22Rv1 (cell line): ENCODE data around the gene NSD1.

Source experiments
- H3K27ac ChIP-seq: fragments of 450-650 bp; 2 replicates; pipeline ENCODE4 v1.5.1; 2017
- ZFX ChIP-seq: fragments of 450-650 bp; IDR thresholded peaks from 2 replicates; pipeline ENCODE4 v1.6.1; 2017; ENCODE audit warnings: antibody characterized with exemption, borderline replicate concordance
- TF ChIP-seq, protein P1 (sequence below): fragments of 450-650 bp; IDR thresholded peaks from 2 replicates; pipeline ENCODE4 v1.5.1; 2017; ENCODE audit warnings: mild to moderate bottlenecking

The NSD1 gene

DNA sequence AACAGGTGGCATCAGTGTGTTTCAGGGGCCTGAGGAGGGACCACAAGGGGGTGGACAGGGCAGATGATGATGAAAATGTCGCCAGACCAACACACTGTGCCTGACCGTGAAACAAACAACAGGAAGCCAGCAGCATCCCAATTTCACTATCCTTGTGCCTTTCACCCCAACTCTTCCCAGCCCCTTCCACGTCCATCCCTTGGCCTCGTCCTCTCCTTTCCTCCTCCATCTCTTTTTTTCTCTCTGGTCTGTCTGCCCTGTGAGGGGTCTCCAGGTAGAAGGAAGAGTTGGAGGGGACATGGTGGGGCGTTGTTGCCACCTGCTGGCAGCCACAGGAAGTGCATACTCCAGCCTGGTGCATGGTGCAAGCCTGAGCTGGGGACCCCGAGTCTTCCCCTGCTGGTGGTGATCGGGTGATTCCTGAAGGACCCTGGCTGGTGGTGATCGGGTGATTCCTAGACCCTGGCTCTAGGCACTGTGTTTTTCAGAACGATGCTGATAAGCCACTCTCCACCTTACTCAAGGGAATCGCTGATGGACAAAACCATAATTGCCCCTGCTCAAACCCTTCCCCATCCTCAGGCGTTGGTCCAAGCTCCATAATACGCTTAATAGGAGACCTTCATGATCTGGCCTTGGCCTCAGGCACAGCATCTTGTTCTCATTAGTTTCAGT is 21.7 kb upstream of the NSD1 start:
- H3K27ac ChIP-seq: no peak overlapping the region
- TF ChIP-seq, protein P1, sequence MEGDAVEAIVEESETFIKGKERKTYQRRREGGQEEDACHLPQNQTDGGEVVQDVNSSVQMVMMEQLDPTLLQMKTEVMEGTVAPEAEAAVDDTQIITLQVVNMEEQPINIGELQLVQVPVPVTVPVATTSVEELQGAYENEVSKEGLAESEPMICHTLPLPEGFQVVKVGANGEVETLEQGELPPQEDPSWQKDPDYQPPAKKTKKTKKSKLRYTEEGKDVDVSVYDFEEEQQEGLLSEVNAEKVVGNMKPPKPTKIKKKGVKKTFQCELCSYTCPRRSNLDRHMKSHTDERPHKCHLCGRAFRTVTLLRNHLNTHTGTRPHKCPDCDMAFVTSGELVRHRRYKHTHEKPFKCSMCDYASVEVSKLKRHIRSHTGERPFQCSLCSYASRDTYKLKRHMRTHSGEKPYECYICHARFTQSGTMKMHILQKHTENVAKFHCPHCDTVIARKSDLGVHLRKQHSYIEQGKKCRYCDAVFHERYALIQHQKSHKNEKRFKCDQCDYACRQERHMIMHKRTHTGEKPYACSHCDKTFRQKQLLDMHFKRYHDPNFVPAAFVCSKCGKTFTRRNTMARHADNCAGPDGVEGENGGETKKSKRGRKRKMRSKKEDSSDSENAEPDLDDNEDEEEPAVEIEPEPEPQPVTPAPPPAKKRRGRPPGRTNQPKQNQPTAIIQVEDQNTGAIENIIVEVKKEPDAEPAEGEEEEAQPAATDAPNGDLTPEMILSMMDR: peak; percentile 94
- no peak for TF ChIP-seq ZFX

DNA sequence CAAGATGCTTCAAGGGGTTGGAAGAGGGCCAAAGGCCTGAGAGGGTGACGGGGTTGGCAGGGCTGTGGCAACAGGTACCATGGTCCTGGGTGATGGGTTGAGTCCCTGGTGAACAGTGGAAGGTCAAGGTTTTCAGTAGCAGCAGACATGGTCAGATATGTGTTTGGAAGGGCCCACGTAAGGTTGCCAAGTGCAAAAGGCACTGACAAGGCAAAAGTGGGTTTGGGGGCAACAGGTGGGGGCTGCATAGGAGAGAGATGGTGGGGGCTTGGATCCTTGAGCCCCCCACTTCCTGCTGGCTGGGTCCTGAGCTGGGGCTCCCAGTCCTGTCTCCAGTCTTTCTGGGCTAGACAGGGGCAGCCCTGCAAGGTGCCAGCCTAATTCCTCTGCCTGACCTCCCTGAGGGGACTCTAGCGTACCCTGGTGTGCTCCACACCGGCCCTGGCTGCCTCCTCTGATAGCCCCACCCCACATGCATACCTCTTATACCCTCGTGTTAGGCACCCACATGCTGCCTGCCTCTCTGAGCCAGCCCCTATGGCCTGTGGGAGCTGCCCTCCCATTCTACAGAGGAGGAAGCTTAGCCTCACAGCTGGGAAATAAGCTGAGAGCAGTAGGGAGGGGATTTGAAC is 20.9 kb upstream of the NSD1 start:
- no peak overlapping the region for H3K27ac ChIP-seq
- TF ChIP-seq, protein P1: no peak
- no peak for TF ChIP-seq ZFX

DNA sequence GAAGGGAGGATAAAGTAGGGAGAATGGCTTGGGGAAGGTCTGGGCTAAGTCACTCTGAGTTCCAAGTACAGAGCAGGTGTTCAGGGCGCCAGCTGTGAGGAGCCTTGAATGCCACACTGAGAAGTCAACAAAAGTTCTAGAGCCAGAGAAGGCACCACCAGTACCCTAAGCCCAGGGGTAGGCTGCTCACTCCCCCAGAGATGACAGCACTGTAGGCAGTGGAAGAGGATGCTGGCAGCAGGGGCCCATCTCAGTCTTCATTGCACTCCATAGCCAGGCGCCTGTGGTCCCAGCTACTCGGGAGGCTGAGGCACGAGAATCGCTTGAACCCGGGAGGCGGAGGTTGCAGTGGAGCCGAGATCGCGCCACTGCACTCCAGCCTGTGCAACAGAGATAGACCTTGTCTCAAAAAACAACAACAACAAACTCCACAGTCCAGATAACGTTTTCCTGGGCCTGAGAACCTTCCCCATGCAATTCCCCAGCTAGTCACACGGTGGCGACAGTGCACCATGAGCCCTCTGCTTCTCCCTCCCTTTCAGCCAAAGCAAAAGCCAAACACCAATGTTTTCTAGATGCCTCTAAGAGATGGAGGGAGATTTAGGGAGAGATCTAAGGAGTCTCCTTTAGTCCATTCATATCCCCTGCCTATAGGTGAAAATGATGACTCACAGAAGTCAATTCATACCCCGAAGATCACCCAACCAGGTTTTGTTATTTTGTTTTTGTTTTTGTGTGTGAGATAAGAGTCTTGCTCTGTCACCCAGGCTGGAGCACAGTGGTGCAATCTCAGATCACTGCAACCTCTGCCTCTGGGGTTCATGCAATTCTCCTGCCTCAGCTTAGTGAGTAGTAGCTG is 19.8 kb upstream of the NSD1 start:
- no peak overlapping the region for H3K27ac ChIP-seq
- TF ChIP-seq, protein P1: peak; percentile 98
- no peak for TF ChIP-seq ZFX

DNA sequence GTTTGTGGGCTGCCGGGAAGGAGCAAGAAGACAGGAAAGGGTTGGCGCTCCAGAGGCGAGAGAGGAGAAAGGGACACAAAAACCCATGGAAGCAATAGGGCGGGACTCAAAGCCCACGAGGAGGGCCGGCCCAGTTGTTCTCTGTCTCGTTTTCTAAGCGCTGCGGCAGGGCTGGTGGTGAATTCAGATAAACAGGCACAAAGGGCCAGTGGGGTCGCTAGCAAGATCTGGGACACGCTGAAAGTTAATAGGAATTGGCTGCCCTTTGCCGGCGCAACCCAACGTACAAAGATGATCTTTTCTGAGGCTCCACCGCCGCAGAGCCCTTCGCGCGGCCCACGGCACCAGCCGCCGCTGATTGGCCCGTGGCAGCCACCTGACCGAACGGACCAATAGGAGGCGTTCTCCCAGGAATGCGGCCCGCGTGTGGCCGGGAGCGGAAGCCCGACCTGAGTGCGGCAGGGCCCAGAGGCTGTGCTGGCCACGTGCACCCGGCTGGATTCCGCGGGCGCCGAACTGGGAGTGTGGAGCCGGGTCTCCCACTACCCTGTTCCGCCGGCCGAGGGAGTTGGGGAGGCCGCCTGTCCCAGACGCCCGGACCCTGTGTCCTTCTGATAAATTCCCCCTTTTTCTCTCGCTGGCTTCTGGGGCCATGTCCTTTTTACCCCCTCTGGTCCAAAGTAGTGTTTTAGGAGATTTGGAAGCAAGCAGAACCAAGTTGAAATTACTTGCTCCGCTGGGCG is 16.8 kb upstream of the NSD1 start:
- TF ChIP-seq, protein P1: no peak
- TF ChIP-seq ZFX: no peak
- H3K27ac ChIP-seq: no peak overlapping the region

DNA sequence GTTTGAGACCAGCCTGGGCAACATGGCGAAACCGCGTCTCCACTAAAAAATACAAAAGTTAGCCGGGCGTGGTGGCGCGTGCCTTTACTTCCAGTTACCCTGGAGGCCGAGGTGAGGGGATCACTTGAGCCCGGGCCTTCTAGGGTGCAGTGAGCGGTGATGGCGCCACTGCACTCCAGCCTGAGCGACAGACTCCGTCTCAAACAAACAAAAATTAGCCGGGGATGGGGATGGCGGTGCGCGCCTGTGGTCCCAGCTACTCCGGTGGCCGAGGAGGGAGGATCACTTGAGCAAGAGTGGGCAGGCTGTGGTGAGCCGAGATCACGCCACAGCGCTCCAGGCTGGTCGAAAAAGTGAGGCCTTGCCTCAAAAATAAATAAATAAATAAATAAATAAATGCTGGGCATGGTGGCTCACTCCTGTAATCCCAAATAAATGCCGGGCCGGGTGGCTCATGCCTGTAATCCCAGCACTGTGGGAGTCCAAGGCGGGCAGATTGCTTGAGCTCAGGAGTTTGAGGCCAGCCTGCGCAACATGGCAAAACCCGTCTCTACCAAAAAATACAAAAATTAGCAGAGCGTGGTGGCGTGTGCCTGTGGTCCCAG is 16.0 kb upstream of the NSD1 start:
- H3K27ac ChIP-seq: no peak overlapping the region
- no peak for TF ChIP-seq ZFX
- TF ChIP-seq, protein P1: no peak

DNA sequence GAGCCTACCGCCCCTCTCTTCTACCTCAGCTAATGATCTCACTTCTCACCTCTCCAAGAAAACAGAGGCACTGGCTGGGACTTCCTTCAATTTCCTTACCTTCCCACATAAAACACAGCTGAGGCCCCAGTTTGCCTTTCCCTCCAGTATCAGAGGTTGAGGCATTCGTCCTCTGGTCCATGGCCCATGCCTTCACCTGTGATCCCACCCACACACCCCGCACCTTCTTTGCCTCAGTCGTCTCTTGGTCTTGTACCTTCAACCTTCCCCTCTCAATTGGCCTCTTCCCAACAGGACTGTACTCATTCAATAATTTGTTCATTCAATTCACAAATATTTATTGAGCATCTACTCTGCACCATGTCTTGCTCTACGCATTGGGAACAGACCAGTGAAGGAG is 11.0 kb upstream of the NSD1 start:
- no peak for TF ChIP-seq ZFX

More for the DNA sequence above, 11.0 kb upstream of the NSD1 start:
- no peak overlapping the region for H3K27ac ChIP-seq
